Left renal cortex interstitium (tissue), 4 donors: Measurements from ENCODE around the gene PRRT1B. TPM values are rescaled to one million over a fixed set of nuclear protein-coding genes. Genes with fewer than 3 reads are reported as not detected.

ENCODE experiments used
- DNase-seq, 4 donors: peaks; one replicate each; pipeline ENCODE4 v3.0.0-alpha.2; 2013; ENCODE audit warnings: low read depth in 4 of 4, low spot score in 2 of 4, missing footprints in 1 of 4
- polyA plus RNA-seq, 4 donors: library from polyadenylated mRNA; unstranded; fragments of 120-200 nt; gene quantifications; one replicate each; pipeline ENCODE4 v1.2.1, GENCODE V29; 2013; ENCODE audit not compliant: insufficient read length in 4 of 4

PRRT1B gene
- polyA plus RNA-seq, 4 donors, result 0.78 to 2.1 (median 1.1) TPM

DNA sequence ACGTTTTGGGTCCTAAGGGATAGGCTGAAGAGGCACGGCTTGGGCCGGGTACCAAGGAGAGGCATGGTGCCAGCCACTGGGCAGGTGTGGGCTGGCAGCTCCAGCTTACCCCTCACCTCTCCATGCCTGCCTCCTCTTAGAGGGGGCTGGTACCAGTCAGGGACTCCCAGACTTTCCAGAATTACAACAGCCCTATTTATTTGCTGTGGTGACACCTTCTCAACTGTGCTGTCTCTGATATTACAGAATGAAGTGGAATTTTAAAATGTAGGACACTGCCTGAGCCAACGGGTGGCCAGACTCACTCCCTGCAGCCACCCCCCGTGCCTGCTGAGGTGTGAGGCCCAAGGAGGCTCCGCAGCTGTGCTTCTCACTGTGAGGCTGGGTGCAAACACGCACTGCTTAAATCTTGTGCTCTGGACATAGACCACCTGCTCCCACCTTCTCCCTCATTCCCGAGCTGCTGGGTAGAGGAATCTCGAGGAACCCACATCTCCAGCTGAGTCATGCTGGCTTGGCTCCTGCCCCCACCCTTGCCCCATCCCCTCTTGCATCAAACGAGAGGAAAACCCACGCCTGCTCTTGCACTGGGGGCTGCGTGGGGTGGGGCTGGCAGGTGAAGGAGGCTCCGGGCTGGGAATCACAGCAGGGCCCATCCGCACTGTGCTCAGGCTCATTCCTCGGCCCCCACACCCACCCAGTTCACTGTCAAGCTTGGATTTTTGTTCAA lies 47.9 kb downstream of the PRRT1B start:
- no peak for DNase-seq

DNA sequence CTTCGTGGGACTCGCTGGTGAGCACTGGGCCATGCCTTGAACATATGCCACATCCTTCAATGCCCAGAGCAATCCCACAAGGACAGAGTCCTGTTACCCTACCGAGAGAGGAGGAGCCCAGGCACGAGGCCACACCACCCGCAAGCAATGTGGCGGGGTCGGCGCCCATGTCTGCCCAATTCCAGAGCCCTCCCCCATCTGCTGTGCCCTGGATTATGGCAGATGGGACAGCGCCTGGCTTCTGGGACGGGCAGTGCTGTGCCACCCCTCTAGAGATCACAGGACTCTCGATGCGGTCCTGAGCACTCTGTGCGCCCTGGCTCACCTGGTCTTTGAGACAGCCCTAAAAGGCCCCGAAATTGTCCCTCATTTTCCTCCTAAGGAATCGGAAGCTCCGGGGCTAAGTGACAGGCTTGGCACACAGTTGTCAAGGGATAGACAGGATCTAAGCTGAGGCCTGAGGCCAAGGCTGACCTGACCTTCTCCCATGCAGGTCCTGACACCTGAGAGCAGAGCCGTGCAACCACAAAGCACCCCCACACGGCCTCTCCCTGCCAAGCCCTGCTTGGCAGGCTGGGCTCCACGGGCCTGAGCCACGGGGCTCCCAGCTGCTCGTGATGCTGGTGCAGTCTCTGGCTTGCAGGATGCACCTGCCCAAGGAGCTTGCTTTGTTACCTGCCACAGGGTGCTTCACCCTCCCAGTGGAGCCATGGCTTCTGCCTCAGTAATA lies 48.8 kb downstream of the PRRT1B start:
- no peak for DNase-seq

DNA sequence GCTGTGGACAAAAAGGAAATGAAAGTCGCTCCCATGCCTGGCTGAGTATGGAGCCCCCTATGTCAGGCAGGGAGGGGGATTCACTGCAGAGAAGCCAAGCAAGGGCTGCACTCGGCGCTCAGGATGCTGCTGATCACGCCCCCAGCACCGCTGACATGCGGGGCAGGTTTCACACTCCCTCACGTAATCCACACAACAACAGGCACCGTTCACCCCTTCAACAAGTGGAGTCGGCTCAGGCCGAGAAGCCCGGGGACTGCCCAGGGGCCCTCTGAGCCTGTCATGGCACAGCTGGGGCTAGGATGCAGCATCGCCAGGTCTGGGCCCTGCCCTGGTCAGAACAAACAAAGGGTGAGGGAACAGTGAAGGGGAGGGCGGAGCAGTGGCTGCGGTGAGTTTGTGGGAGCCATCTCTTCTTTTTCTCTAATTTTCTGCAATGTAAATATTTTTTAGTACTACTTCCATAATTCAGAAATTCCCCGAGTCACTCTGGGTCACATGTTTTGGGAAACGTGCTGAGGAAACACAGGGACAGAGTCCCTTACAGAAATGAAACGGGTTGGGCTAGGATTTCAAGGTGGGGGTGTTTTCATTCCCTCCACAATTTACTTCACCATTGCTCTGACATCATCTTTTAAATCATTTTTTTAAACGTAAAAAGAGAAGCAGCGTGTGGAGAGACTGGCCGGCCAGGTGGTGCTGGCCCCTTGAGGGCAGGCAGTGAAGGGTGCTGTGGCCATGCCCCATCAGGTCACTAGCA lies 49.8 kb downstream of the PRRT1B start:
- no peak for DNase-seq

DNA sequence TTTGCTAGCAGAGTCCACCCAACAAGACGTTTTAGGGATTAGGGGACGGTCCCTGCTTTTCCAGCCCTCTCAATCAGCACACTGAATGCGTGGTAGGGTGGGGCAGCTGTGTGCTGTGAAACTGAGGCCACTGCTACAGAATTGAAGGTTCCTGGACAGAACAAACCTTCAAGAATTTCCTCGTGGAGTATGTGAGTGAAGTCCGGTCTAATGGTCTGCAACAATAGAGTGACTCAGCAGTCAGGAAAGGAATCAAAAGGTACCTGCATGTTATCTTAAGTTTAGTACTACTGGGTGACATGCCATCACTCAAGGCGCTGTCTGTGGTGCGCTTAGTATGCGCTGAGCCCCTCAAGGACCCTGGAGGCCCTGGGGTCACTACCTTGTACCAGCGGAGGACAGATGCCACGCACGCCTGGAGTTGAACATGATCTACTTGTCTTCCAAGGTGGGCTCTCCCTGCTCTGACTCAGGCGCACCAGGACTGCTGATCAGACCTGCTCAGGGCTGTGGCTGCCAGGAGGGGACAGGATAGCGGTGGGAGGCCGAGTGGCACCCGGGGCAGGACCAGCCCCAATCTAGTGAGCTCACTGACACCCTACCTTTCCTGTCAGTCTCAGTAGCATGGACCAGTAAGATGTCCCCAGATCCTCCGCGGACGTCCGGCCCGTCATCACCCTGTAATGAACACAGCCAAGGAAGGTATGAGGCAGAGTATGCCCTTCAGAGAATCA lies 50.5 kb downstream of the PRRT1B start:
- no peak for DNase-seq

DNA sequence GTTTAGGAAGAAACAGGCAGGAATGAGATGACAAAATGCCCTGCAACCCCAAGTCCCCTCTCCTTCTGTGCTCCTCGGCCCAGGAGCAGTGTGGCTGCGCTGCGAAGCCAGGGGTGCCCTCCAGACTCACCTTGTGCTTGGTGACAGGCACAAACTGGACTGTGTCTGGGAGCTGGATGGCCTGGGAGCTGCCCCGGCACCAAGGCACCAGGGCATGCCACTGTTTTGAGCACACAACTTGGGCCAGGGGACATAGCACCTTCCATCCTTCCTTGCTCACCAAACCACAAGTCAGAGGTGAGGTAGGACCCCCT lies 51.1 kb downstream of the PRRT1B start:
- no peak for DNase-seq

DNA sequence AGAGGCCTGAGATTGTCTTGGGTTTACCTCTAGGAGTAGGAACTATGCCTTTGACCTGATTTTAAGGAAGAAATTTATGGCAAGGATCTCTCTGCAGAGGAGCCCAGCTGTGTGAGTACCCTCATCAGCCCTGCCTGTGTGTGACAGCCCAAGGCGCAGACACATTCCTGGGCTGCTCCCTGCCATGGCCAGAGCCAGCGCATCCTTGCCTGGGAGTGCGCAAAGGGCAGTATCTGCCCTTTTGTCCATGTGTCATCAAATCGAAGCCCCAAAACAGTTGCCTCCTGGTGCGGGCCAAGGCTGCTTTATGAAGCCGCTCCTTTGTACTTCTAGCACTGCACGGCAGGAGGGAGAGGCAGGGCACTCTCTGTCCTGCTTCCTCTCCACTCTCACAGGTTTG lies 51.9 kb downstream of the PRRT1B start:
- DNase-seq, result no peak

DNA sequence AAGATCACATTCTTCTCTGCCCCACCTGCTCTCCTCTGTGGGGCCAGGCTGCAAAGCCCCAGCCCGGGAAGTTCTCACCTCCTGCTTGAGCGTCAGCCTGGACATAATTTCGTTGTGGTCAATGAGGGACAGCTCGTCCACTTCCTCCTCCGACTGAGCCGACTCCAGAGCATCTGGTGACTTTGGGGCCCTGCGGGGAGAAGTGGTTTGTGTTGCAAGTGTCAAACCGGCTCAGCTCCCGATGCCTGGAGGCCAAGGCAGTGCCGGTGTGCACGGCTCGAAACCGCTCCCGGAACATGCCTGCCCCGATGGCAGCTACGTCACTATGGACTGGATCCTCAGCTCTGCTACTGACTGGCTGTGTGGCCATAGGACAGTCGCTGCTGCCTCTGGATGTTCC lies 52.8 kb downstream of the PRRT1B start:
- DNase-seq, result no peak

DNA sequence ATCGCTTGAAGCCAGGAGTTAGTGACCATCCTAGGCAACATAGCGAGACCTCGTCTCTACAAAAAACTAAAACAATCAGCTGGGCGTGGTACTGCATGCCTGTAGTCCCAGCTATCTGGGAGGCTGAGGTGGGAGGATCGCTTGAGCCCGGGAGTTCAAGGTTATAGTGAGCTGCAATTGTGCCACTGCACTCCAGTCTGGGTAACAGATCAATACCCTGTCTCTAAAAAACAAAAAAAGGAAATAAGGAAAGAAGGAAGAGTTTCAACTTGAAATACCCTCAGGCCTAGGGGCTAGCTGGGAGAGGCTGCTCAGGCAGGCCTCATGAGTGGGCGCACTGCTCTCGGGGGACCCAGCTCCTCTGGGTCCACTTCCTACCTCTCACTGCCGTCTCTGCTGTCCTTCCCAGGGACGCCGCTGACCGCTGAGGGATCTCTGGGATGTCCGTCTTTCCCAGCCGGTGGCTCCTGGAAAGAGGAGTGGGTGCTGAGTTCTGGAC lies 56.4 kb downstream of the PRRT1B start:
- DNase-seq, result no peak

DNA sequence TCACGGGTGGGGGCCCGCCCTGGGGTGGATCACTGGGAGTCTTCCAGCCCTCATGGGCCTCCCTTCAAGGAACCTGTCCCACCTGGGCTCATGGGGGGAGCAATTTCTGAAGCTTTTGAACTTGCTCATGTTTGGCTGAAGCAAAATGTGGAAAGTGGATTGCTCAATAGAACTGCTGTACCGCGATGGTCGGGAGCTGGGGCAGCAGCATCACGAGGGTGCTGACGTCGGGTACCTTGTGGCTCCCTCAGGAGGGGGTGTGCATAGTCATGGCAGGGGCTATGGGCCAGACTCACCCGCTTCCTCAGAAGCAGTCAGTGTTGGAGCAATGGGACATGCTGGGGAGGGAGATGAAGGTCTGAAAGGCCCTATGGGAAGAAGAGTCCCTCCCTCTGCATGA lies 57.9 kb downstream of the PRRT1B start:
- no peak for DNase-seq

DNA sequence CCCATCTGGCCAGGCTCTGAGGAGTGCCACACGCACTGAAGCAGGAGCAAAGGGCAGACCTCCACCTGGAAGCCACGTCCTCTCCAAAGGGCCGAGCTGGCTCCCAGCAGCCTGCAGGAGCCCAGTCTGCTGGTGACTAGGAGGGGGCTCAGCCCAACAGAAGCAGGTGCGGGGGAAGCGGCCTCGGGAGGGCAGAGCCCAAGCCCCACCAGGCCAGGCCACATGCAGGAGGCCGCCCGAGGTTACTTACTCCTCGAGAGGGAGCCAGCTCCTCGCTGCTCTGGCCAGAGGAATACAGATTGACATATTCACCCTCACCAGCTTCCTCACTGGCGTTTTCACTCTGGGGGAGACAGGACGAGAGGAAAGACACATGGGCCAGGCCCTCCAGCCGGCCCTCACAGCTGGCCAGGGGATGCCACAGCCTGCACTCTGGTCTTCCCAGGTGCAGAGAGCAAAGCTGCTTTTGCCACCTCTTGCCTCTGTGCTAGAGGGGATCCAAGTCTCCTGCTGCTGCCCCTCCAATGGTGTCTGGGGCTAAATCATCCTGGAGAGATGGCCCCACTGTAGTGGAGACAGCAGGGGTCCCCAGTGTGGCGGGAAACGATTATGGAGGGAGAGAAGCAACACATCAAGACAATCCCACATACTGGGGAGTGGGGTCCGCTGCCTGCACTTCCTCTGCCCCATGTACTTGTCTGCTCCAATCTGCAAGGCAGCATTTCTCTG lies 58.6 kb downstream of the PRRT1B start:
- no peak for DNase-seq

DNA sequence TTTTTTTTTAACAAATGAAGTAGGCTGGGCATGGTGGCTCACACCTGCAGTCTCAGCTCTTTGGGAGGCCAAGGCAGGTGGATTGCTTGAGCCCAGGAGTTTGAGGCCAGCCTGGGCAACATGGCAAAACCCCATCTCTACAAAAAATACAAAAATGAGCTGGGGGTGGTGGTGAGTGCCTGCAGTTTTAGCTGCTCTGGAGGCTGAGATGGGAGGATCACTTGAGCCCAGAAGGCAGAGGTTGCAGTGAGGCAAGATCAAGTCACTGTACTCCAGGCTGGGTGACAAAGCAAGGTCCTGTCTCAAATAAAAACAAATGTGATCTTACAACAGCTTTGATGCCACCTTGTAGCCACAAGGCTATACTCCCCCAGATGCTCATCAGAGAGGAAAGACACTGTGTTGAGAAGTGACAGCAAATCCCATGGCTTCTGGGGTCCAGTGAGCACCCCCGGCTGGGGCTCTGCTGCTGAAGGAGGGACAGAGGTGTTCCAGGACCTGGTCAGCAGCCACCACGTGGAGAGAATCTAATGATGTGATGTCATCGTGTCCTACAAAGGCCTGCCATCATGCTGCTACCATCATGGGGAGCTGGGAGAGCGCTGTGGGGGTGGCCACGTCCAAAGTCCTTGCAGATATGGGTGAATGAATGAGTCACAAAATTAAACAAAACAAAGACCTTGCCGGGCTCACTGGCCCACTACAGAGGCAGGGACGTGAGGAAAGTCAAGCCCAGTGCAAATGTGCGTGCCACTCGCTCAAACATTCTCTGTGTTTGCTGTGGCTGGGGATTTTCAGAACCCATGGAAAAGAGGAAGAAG lies 60.7 kb downstream of the PRRT1B start:
- DNase-seq, result no peak

DNA sequence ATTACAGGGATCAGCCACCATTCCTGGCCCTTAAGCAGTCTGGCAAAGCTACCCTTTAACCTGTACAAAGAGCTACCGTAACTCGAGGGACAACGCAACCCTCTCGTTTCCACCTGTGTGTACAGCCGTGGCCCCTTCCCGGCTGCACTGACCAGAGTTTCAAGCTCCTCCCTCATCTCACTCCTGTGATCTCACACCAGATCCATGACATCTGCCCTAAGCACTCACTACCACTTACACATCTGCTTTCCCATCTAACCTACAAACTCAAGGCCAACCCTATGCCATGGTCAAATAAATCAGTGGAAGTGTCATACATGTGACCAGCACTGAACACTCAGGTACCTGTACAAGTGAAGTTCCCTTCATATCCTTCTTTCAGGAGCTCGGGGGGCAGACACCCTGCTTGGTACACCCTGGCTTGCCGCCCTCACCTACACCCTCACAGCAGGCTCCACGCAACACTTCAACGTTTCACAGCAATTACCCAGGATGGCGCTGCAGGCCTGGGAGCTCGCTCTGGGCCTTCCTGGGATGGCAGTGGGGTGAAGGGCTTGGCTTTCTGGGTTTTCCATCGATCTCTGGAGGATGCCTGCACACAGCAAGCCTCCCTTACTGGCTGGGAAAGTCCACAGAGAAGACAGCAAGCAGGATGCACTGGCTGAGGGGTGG lies 61.7 kb downstream of the PRRT1B start:
- DNase-seq, result no peak

DNA sequence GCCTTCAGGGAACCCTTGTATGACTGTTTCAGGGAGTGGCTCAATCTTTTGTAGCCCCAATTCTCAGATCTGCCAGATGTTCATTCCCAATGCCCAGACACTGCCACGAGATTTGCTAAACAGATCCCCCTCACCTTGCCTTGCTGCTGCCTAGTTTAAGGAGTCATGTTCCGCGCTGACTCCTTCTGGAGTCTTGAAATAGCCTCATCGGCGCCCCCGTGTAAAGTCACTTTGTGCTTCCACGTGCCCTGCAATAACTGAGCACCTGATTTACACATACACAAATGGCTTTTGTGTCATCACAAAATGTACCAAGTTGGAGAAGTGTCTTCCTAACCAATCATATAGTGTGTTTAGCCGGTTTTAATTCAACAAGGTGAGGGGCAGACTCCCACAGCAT lies 62.3 kb downstream of the PRRT1B start:
- DNase-seq, result no peak

DNA sequence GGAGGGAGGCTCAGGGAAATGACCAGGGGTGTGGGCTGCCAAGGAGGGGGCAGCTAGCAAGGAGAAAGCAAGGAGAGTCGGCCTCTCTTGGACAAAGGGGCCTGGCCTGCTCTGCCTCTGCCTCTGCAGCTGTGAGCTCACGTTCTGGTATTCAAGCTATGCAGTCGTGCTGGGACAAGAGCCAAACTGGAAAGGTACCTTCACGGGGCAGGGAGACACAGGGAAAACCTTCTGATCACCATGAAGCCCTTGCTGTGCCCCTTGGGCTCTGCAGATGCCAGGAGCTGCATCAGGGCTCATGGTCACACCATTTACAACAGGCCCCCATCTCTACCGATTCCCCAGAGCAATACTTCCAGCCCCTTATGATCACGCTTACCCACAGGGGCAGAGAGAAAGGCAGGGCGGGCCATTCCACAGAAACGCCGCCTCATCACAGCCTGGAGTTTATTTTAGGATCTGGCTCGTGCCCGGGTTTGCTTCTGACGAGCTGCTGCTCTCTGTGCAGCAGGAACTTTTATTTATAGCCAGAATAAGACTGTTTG lies 63.2 kb downstream of the PRRT1B start:
- DNase-seq, result peak in 2 of 4 donors; percentile 42 to 66
